Smooth muscle cell (in vitro differentiated cells): ENCODE results near the gene IL16. TPM values are rescaled to one million over a fixed set of nuclear protein-coding genes. Genes with fewer than 3 reads are reported as not detected.

Source experiments
- DNase-seq: peaks from one replicate; lab custom pipeline; 2025; ENCODE audit not compliant: unreplicated experiment; lab: John Stamatoyannopoulos, UW
- H2AFZ ChIP-seq: fragments of 200-600 bp; sonication (generic); 2 replicates; pipeline ENCODE4 v1.6.0; 2016; ENCODE audit warnings: antibody characterized with exemption, low read depth, mild to moderate bottlenecking
- H3F3A ChIP-seq: fragments of 200-600 bp; sonication (generic); 2 replicates; pipeline ENCODE4 v1.6.0; 2017; ENCODE audit warnings: antibody characterized with exemption, low read depth
- H3K27ac ChIP-seq: fragments of 200-600 bp; sonication (generic); 2 replicates; pipeline ENCODE4 v1.5.1; 2016; ENCODE audit warnings: low read depth, mild to moderate bottlenecking
- H3K27me3 ChIP-seq: fragments of 200-600 bp; sonication (generic); 2 replicates; pipeline ENCODE4 v1.6.1; 2016; ENCODE audit warnings: low read depth, mild to moderate bottlenecking
- H3K36me3 ChIP-seq: fragments of 200-600 bp; sonication (generic); 2 replicates; pipeline ENCODE4 v1.5.1; 2016; ENCODE audit warnings: low read depth
- H3K4me1 ChIP-seq: fragments of 200-600 bp; sonication (generic); 2 replicates; pipeline ENCODE4 v1.5.1; 2016; ENCODE audit warnings: low read depth
- H3K4me2 ChIP-seq: fragments of 200-600 bp; sonication (generic); 2 replicates; pipeline ENCODE4 v1.6.0; 2016; ENCODE audit warnings: mild to moderate bottlenecking
- H3K4me3 ChIP-seq: fragments of 200-600 bp; sonication (generic); 2 replicates; pipeline ENCODE4 v1.5.1; 2016; ENCODE audit warnings: mild to moderate bottlenecking
- H3K79me2 ChIP-seq: fragments of 200-600 bp; sonication (generic); 2 replicates; pipeline ENCODE4 v1.6.0; 2016; ENCODE audit warnings: low read depth, mild to moderate bottlenecking
- H3K9ac ChIP-seq: fragments of 200-600 bp; sonication (generic); 2 replicates; pipeline ENCODE4 v1.6.0; 2016; ENCODE audit warnings: low read depth
- H3K9me3 ChIP-seq: fragments of 200-600 bp; sonication (generic); replicated peaks from 2 replicates; pipeline ENCODE4 v1.5.1; 2016; ENCODE audit warnings: low read depth
- H4K20me1 ChIP-seq: fragments of 200-600 bp; sonication (generic); 2 replicates; pipeline ENCODE4 v1.6.0; 2016; ENCODE audit warnings: low read depth
- CTCF ChIP-seq: fragments of 200-600 bp; sonication (generic); IDR thresholded peaks from 2 replicates; pipeline ENCODE4 v1.5.1; 2017; ENCODE audit warnings: borderline replicate concordance, mild to moderate bottlenecking, antibody characterized with exemption; ENCODE audit not compliant: insufficient read depth, poor library complexity, severe bottlenecking
- WGBS: methylation state at CpG from one replicate; pipeline ENCODE4 v1.1.7; 2016; ENCODE audit warnings: low lambda C conversion rate; 5-methylcytosine and 5-hydroxymethylcytosine counted together
- polyA plus RNA-seq: library from polyadenylated mRNA; unstranded; fragments of >200 nt; fragmentation: Nextera tagmentation; extraction: Ambion mirVana; gene quantifications from 2 replicates; pipeline ENCODE4 v1.2.1, GENCODE V29; 2016
- total RNA-seq: library from RNA; depleted of rRNA; stranded (reverse); fragments of >200 nt; gene quantifications from 2 replicates; pipeline ENCODE4 v1.2.3, GENCODE V29; 2014

IL16 gene
- total and polyA plus RNA-seq, 2 experiments from 2014 or later, result 1.3 to 1.4 TPM

GRCh38 chr15:81335631-81336030 is 139.0 kb downstream of the IL16 start:
- Histone ChIP-seq H3K36me3 (no peaks in the 10 kb centered on the region), H3K9me3 (no peaks in the 10 kb centered on the region), H3K27ac (no peak overlapping the region), H3F3A (no peaks in the 10 kb centered on the region), H3K4me1 (no peaks in the 10 kb centered on the region), H2AFZ (no peak overlapping the region), H3K27me3 (no peaks in the 10 kb centered on the region), H3K9ac (no peak overlapping the region), H3K79me2 (no peaks in the 10 kb centered on the region), H3K4me2 (no peak overlapping the region), H4K20me1 (no peaks in the 10 kb centered on the region), H3K4me3 (no peak overlapping the region)
- 90% methylated on average over 4 of the region's 4 CpGs for WGBS
- DNase-seq, result no peak
- TF ChIP-seq CTCF, result no peak

GRCh38 chr15:81336568-81336967 is 139.9 kb downstream of the IL16 start:
- no peak for DNase-seq
- H3K9me3 ChIP-seq, result no peaks in the 10 kb centered on the region
- H4K20me1 ChIP-seq, result no peaks in the 10 kb centered on the region
- WGBS, result 92% methylated on average over 4 of the region's 4 CpGs
- TF ChIP-seq CTCF, result peak; percentile 30
- no peak overlapping the region for H3K4me2 ChIP-seq
- H3K79me2 ChIP-seq, result no peaks in the 10 kb centered on the region
- no peaks in the 10 kb centered on the region for H3K4me1 ChIP-seq
- H3K36me3 ChIP-seq, result no peaks in the 10 kb centered on the region
- H3F3A ChIP-seq, result no peaks in the 10 kb centered on the region
- H3K27ac ChIP-seq, result no peak overlapping the region
- no peaks in the 10 kb centered on the region for H3K27me3 ChIP-seq
- no peak overlapping the region for H3K4me3 ChIP-seq
- H3K9ac ChIP-seq, result no peak overlapping the region
- no peak overlapping the region for H2AFZ ChIP-seq

GRCh38 chr15:81337241-81337640 is 140.6 kb downstream of the IL16 start:
- Histone ChIP-seq H3K27ac (no peak overlapping the region), H3K9ac (no peak overlapping the region), H3K36me3 (no peaks in the 10 kb centered on the region), H3K27me3 (no peaks in the 10 kb centered on the region), H3K79me2 (no peaks in the 10 kb centered on the region), H4K20me1 (no peaks in the 10 kb centered on the region), H3K4me3 (no peak overlapping the region), H3F3A (no peaks in the 10 kb centered on the region), H2AFZ (no peak overlapping the region), H3K9me3 (no peaks in the 10 kb centered on the region), H3K4me2 (no peak overlapping the region), H3K4me1 (no peaks in the 10 kb centered on the region)
- DNase-seq, result no peak
- no peak for TF ChIP-seq CTCF
- 89% methylated on average over 3 of the region's 3 CpGs for WGBS

GRCh38 chr15:81337713-81338157 is 141.1 kb downstream of the IL16 start:
- Histone ChIP-seq H2AFZ (no peak overlapping the region), H3K36me3 (no peaks in the 10 kb centered on the region), H3K4me2 (no peak overlapping the region), H3K4me1 (no peaks in the 10 kb centered on the region), H3K27ac (peak overlapping the region; percentile 14), H3K9ac (no peak overlapping the region), H3K27me3 (no peaks in the 10 kb centered on the region), H3K79me2 (no peaks in the 10 kb centered on the region), H3K9me3 (no peaks in the 10 kb centered on the region), H3K4me3 (no peak overlapping the region), H3F3A (no peaks in the 10 kb centered on the region), H4K20me1 (no peaks in the 10 kb centered on the region)
- DNase-seq, result no peak
- 81% methylated on average over 9 of the region's 9 CpGs for WGBS
- no peak for TF ChIP-seq CTCF
